ENCODE measurements around the gene DHRS12.
"Not testable (repeated sequence)": the region's sequence is repeated elsewhere in the genome, so short reads cannot be mapped to it uniquely, and the experiment has no call there.

The DHRS12 gene

DNA sequence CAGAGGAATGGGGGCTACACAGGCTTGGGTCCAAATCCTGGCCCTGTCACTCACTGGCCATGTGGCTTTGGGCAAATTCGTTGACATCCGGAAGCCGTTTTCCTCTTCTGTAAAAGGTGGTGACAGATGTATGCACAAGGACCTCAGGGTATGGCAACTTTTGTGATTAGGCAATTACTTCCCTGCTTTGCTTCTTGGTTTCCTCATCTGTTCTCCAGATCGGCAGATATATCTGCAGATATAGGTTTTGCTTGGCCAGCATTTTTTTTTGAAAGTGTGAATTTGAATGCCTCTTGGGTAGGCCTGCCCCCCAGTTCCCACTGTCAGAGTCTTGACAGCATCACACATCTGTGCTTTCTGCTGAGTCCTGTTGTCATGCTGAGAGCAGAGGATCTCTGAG, 23.3 kb upstream of the DHRS12 start:
- no peak for DNase-seq

DNA sequence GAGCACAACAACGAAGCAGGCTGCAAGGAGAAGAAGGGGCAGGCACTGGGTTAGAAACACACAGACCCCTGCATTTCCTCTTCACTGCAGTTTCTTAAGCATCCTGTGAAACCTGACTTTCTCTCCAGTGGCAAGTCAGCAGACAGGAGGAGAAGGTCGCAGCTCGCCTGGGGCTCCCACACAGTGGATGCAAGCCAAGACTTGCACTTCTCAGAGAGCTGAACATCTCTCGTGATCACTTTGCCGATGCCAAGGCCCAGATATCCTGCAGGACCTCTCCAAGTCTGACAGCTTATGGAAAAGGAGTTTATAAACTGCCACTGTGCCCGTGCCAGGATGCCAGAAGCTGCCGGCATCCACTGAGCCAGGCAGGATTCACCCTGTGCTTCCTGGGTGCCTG, 22.6 kb upstream of the DHRS12 start:
- no peak for DNase-seq

DNA sequence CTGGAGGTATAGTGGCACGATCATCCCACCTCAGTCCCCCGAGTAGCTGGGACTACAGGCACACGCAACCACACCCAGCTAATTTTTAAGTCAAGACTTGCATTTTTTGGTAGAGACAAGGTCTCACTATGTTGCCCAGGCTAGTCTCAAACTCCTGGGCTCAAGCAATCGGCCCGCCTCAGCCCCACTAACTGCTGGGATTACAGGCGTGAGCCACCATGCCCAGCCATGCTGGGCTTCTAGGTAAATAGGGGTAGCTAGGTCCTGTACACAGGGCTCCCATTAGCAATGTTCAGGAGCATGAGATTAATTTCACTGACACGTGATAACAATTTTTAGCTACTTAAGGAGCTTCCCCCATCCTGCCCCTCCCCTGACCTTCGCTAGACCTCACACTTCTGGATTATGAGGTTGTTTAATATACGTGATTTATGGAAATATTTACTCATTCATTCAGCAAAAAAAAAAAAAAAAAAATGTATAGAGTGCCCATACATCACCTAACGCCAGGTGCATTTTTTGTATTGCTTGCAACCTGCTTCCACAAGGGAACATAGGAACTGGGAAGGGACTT, 21.8 kb upstream of the DHRS12 start:
- DNase-seq, result no peak

DNA sequence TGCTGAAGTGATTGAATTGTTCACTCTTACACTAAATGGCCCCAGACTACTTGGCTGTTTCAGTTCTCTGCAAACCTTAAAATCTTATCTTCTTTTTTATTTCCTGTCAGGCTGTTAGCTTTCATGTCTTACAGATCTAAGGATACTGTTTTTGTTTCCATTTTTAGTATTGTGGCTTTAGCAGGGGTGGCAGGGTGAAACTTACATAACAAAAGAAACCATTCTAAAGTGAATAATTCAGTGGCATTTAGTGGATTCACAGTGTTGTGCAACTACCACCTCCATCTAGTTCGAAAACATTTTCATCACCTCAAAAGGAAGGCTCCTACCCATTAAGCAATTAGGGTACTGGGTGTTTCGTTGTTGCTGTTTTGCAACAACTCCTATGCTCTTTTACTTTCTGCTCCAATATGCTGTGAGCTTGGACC, 21.2 kb upstream of the DHRS12 start:
- no peak for DNase-seq

DNA sequence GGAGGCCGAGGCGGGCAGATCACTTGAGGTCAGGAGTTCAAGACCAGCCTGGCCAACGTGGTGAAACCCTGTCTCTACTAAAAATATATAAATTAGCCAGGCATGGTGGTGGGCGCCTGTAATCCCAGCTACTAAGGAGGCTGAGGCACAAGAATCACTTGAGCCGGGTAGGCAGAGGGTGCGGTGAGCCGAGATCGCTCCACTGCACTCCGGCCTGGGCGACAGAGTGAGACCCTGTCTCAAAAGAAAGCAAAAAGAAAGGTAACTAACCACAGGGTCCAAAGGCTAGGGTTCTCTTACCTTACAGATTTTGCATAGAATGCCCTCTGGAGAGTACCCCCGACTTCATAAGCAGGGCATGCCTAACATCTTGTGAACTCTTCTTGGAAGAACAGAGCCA, 20.7 kb upstream of the DHRS12 start:
- DNase-seq, result not testable (repeated sequence)

DNA sequence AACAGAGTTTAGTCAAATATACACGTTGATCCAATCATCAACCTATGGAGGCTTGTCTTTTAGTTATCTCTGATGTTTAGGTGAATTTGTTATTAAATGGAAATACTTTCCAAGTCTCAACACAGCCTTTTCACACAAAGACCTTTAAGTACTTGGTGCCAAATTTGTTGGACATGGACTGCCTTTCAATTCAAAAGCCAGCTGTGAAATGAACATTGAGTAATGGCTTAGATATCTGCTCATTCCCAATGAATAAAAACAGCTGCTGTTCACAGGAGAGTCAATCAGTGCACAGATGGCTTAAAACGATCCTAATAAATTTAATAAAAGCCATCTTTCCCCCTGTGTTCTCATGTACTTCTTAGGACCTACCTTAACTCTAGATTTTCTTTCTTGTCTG, 19.9 kb upstream of the DHRS12 start:
- no peak for DNase-seq

DNA sequence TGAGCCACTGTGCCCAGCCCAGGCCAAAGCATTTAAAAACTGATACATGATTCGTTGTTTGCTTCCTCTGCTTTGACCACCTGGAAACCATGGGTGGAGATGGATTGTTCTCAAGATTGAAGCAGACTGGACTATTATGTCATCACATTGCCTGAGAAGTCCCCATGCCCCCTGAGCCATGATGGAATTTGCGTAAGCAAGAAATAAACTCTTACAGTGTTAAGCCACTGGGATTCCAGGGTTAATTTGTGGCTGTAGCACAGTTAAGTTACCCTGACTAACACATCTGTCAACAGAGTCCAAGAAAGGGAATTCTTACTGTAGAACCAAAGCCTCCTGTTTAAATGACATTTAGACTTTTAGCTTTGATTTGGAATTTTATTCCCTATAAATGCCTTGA, 19.4 kb upstream of the DHRS12 start:
- no peak for DNase-seq

DNA sequence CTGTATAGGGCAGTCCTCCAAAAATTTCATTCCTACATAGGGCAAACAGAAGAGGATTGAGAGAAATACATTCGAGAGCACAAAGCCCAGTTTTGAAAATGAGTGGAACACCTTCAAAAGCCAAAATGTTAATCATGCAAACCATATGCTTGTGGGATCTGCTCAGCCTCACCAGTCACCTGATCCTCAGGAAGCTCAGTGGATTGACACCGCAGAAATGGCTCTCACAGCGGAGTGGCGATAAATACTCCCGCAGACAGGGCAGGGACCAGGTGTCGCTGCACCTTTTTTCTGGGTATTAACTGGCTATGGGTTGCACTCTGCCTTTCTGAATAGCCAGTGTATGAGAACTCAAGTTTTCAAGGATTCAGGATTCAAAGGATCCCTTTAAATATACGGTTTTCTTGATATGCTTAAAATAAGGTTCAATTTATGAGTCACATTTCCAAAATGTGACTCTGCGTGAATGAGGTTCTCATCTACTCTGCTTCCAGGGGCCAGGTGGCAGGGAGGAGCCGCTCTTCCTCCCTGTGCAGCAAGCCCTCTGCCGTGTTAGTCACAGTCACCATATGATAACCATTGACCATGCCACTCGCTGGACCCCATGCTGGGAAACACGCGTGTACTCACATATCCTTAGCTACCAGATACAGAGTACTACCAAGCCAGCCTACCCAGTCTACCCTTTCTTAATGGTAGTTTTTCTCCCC, 18.3 kb upstream of the DHRS12 start:
- no peak for DNase-seq

DNA sequence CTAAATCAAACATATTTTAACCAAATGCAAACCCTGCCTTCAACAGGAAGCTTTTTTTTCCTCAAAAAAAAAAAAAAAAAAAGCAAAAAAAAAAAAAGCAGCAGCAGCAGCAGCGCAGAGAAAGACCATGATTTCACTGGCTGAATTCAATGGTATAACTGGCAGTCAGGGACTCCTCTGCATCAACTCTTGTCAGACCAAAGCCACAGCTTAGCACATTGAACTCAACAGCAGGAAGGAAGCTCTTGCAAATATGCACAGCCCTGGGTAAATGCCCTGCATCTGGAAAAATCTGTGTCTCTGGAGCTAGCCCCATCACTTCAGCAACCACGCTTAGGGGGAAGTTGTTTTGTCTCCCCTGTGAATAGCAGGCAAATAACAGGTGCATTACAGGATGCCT, 17.6 kb upstream of the DHRS12 start:
- DNase-seq, result no peak

DNA sequence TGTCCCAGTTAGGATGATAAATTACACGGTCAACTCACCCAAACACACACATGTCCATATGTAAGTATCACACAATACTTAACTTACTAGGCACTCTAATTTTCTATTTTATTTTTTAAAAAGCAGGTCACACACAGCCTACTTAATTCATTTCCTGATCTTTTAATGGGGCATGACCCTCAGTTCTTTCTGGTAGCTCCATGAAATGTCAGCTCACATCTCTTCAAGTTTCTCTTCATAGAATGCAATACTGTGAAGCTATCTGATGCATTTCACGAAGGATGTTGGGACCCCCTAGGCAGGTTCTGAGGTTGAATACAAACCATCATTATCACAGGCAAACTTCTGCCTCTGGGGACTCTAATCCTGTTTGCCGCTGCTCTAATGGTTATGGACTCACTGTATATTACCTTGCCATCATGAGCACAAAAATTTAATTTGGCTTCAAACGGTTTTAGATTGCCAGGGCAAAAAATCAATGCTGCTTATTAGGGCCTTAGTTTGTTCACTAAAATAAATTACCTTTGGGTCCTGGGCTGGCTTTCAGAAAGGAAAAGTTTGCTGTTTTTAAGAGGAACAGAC, 16.1 kb upstream of the DHRS12 start:
- DNase-seq, result no peak

DNA sequence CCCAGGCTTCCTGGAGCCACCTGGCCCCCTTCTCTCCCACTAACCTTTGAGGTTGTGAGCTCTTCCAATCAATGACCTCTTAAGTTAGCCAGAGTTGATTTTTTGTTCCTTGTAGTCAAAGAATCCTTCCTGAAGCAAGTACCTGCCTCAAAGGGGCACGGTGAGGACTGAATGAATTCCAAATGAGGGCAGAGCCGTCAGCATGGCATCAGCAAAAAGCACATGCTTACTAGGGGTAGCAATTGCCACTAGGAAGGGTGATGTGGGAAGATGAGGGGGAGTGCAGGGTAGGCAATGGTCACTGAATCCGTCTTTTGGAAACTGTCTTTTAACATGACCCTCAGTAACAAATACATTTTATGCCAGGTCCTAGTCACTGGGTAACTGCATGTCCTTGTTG, 15.6 kb upstream of the DHRS12 start:
- no peak for DNase-seq

DNA sequence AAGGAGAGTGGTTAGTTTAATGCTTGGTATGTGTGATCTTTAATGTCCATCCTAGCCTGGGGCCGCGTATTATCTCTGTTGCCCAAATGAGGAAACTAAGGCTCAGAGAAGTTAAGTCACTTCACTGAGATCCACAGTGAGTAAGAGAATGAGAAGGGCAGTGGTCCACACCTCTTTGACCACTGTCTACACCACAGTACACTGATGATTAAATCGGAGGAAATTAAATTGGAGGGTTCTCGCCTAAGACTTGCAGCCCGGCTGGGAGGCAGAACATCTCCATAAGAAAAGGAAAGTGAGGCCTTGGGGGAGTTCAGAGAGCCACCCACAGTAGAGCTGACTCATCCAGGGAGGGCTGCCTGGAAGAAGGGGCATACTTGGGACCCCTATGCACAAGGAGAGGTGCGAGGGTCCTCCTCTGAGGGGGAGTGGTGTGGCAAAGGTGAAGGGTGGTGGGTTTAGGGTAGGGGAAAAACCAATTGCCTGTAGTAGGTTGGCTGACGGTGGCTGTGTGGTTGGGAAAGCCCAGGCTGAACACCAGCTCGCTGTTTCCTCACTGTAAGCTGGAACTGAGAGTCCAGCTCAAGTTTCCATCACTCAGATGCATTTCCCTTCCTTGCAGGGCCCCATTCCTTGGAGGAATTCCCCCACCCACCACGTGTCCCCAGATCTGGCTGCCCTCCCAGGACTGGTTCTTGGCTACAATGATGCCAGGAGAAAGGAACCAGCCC, 15.0 kb upstream of the DHRS12 start:
- DNase-seq, result no peak

DNA sequence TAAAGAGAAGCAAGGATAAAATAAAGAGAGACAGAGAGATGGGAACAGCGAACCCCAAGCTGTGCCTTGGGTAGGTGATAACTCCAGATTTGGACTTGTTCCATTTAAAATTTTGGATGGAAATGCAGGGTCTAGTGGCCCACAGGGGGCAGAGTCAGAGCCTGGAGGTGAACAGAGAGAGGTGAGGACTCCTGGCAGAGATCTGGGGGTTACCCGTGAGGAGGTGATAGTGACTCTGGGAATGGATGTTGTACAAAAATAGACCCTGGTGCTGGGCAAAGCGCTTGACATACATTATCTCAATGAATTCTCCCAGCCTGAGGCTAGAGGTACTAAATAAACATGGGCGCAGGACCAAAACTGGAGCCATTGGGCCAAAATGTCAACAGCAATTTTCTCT, 14.3 kb upstream of the DHRS12 start:
- no peak for DNase-seq

DNA sequence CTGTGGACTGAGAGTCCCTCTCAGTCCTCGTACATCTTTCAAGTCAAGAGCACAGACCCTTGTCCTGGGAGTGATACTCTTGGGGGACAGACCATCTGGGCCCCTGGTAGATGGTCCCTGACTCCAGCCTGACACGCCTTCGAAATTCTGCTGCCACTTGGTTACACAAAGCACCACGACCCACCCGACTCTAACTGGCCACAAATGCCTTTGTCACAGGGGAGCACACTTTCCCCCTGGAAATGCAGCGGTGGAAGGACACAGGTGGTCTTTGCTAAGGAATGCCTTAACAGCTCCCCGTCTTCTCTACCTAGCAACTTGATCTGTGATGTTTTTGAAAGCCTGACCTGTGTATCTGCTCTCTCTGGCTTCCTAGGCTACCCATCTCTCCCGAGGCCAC, 13.8 kb upstream of the DHRS12 start:
- no peak for DNase-seq

DNA sequence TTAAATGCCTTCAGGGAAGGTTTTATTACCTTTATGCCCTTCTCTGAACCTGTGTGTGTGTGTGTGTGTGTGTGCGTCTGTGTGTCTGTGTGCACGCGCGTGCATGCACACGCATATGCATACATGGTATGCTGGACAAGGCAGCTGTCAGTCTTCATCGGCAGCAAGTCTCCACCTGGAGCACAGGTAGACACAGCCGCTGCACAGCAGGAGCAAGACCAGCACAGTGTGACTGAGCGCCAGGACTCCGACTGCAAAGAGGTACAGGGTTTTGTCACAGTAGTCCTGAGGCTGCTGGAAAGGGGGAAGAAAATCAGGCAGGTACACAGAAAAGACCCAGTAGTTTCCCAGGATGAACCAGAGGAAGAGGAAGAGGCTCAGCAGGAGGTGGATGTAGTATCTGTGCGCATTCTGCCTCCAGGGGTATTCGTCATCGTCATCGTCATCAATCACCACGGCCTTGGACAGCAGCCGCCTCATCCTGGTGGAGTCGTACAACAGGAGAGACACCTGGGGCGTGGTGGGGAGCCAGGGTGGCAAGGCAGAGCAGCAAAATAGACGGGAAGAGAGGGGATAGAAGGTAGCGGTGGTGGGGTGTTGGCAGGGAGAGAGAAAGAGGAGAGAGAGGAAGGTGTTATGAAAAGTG, 12.8 kb upstream of the DHRS12 start:
- DNase-seq, result no peak

DNA sequence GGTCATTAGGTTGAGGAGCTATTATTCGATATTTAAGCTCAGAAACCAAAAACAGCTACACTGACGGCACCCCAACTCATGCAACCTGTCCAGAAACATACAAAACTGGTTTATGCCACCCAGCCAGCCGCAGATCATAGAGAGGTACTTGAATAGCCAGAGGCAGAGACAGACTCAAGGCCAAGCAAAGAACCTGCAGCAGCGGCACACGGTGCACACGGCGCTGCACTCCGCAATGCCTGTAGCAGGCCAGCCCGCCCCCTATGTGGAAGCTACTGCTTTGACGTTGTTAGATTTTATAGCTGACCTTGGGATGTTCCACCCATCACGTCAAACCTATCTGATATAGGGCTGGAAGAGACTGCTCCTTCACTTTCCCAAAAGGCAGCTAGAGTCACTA, 11.9 kb upstream of the DHRS12 start:
- no peak for DNase-seq

DNA sequence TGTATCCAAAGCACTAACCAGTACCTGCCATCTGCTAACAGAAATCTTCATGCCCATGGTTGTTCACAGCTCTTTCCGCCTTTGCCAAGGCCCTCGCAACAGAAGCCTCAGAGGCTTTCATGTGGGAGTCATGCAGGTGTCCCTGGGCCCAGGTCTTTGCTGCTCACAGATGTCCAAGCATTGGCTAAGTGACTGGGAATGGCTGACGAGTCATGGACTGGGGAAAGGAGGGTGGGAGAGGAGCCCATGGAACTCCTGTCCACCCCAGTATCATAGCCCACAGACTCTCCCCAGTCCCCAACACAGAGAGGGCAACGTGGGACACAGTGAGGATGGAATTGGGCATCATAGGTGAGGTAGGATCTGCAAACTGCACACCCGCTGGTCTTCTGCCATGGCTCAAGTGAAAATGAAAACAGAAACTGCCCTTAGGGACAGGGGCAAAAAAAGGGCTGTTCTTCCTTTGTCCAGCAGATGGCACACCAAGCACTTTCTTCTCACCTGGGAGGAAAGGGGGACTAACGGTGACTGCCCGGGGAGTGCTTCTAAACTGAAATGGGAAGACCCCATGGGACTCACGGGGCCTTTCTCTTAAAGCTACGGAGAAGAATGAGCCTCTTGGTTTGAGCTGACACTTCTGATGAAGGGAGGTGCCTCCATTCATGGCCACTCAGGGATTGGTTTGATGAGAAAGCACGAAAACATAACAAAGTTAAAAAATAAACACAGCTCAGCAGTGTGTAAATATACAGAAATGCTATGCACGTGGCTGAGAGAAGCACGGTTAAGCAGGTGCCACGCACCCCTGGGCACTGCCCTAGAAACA, 11.1 kb upstream of the DHRS12 start:
- DNase-seq, result peak in 1 of 2 experiments; percentile 52

DNA sequence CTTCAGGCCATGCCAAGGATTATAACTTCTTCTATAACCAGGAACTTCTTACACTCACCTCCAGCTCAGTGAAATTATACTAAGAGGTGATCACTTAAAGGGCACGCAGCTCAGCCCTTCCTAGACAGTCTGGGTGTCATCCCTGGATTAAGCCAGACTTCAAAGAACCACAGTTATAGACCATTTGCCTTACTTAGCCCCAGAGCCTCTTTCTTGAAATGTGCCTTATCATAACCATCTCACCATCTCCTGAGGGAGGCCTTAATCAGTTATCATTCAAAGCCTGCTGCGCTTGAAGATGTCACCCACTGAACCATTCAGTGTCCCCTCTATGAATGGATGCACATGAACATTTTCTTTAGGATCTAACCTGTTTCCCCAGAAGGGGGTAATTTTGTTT, 10.1 kb upstream of the DHRS12 start:
- no peak for DNase-seq

DNA sequence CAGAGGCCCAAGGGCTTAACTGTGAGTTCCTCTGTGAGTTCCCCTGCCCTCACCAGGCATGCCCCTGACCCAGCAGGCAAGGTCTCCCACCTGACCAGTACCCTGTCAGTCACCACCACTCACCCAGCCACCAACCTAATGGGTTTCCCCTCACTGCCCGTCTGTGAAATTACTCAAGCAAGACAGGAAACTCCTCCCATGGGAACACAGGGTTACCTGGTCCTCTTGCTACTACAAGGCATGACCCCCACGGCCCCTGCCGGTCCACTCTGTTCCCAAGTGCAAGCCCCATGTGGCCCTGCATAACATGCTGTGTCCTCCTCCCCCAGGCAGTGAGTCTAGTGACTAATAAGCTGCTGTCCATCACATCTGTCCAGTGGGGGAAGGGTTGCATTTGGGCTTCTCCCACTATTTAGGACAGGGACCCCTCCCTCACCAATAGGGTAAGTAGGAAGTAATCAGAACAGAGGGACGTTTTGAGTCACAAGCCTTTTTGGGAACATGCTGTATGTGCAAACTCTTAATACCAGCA, 8.0 kb upstream of the DHRS12 start:
- DNase-seq, result no peak

DNA sequence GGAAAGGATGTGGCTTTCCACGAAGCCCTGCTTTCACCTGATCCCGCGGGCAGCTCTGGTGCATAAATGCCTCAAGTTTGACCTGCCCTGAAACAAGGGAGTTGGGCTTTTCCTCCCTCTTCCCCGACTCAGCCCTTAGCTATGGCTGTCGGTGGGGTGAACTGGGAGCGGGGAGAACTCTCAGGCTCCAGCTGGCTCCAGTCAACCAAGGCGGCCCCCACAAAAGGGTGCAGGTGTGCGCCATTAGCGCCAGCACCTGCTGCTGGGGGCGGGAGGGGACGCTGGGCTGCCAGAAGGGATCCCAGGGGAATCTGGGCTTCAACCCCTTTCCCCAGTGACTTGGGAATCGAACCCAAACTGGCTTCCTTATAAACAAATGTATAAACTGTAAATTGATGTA, 7.1 kb upstream of the DHRS12 start:
- no peak for DNase-seq

DNA sequence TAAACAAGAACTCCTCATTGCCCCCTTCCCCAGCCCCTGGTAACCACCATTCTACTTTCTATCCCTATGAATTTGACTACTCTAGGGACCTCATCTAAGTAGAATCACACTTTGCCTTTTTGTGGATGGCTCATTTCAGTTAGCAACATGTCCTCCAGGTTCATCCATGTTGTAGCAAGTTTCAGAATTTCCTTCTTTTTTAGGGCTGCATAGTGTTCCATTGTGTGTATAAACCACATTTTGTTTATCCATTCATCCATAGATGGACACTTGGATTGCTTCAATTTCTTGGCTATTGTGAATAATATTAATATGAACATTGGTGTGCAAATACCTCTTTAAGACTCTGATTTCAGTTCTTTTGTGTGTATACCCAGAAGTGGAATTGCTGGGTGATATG, 4.8 kb upstream of the DHRS12 start:
- no peak for DNase-seq

DNA sequence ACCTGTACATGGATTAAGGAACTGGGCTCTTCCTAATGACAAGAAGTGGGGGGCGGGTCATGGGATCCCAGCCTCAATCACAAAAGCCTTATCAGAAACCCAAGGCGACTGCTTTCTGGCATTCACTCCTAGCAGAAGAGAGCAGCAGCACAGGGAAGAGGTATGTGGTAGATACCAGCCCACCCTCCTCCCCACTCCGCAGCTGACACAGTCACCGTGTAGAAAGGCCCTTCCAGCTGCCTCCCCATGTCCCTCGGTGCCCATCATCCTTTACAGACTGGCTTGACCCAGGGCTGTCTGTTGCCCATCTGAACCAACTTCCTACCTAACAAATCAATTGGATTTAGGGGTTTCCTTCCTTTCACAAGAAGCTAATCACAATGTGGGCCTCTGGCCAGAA, 3.1 kb upstream of the DHRS12 start:
- no peak for DNase-seq
